ENCODE data around the gene ADGRA3. TPM values are rescaled to one million over a fixed set of nuclear protein-coding genes. Genes with fewer than 3 reads are reported as not detected.

ADGRA3 gene
- total RNA-seq = 27.8 to 39.6 TPM (median 28.3 TPM) in 3 replicates
- long read RNA-seq, full-length matches to known transcripts = 55 of 81 reads
- long read RNA-seq, partial matches to known transcripts = 8 of 81 reads
- long read RNA-seq, other reads (novel, unspliced or antisense) = 18 of 81 reads

GRCh38 chr4:22515888-22516541 is at the start of gene ADGRA3:
Gene ADGRA3, minus strand, starts transcription at chr4:22516066. Its CDS starts 282 bp downstream, at chr4:22515784.
- Mint-ChIP-seq H3K4me1 (ENCODE audit: low read depth) (peaks cover 24% of the 10 kb centered on the region), H3K36me3 (ENCODE audit: low read depth) (no peaks in the 10 kb centered on the region), H3K27me3 (ENCODE audit: low read depth) (no peaks in the 10 kb centered on the region), H3K9me3 (ENCODE audit: low read depth) (peaks cover 3% of the 10 kb centered on the region), H3K4me3 (ENCODE audit: unreplicated experiment) (peak within 1 kb of the TSS; percentile 97), H3K27ac (ENCODE audit: unreplicated experiment) (peak within 1 kb of the TSS; percentile 96)
- peak; percentile 91 for DNase-seq (ENCODE audit: low spot score)
- TF ChIP-seq CTCF (IDR thresholded peaks at IDR 0.05) = no peak

GRCh38 chr4:22556495-22556894 is 40.6 kb upstream of the ADGRA3 start:
- no peak for DNase-seq (ENCODE audit: low spot score)
- peaks cover 8% of the 10 kb centered on the region for H3K9me3 Mint-ChIP-seq (ENCODE audit: low read depth)
- H3K27ac Mint-ChIP-seq (ENCODE audit: unreplicated experiment) = no peak overlapping the region
- peaks cover 25% of the 10 kb centered on the region for H3K27me3 Mint-ChIP-seq (ENCODE audit: low read depth)
- H3K36me3 Mint-ChIP-seq (ENCODE audit: low read depth) = peaks cover 3% of the 10 kb centered on the region
- TF ChIP-seq CTCF (IDR thresholded peaks at IDR 0.05) = no peak
- H3K4me3 Mint-ChIP-seq (ENCODE audit: unreplicated experiment) = no peak overlapping the region
- H3K4me1 Mint-ChIP-seq (ENCODE audit: low read depth) = no peaks in the 10 kb centered on the region

GRCh38 chr4:22554670-22555069 is 38.8 kb upstream of the ADGRA3 start:
- Mint-ChIP-seq H3K36me3 (ENCODE audit: low read depth) (peaks cover 1% of the 10 kb centered on the region), H3K4me1 (ENCODE audit: low read depth) (no peaks in the 10 kb centered on the region), H3K4me3 (ENCODE audit: unreplicated experiment) (no peak overlapping the region), H3K27ac (ENCODE audit: unreplicated experiment) (no peak overlapping the region), H3K9me3 (ENCODE audit: low read depth) (peaks cover 8% of the 10 kb centered on the region), H3K27me3 (ENCODE audit: low read depth) (peaks cover 17% of the 10 kb centered on the region)
- DNase-seq (ENCODE audit: low spot score) = no peak
- no peak for TF ChIP-seq CTCF (IDR thresholded peaks at IDR 0.05)

GRCh38 chr4:22553560-22553959 is 37.7 kb upstream of the ADGRA3 start:
- no peak for DNase-seq (ENCODE audit: low spot score)
- Mint-ChIP-seq H3K36me3 (ENCODE audit: low read depth) (peaks cover 1% of the 10 kb centered on the region), H3K4me1 (ENCODE audit: low read depth) (no peaks in the 10 kb centered on the region), H3K27me3 (ENCODE audit: low read depth) (peaks cover 17% of the 10 kb centered on the region), H3K4me3 (ENCODE audit: unreplicated experiment) (no peak overlapping the region), H3K27ac (ENCODE audit: unreplicated experiment) (no peak overlapping the region), H3K9me3 (ENCODE audit: low read depth) (peaks cover 2% of the 10 kb centered on the region)
- no peak for TF ChIP-seq CTCF (IDR thresholded peaks at IDR 0.05)

- H3K4me1 Mint-ChIP-seq (ENCODE audit: low read depth) = no peaks in the 10 kb centered on the region
- peaks cover under 1% of the 10 kb centered on the region for H3K36me3 Mint-ChIP-seq (ENCODE audit: low read depth)
Measured at GRCh38 chr4:22552812-22553211, 36.9 kb upstream of the ADGRA3 start.

More at GRCh38 chr4:22552812-22553211, 36.9 kb upstream of the ADGRA3 start:
- peaks cover 17% of the 10 kb centered on the region for H3K27me3 Mint-ChIP-seq (ENCODE audit: low read depth)
- H3K9me3 Mint-ChIP-seq (ENCODE audit: low read depth) = no peaks in the 10 kb centered on the region
- no peak for DNase-seq (ENCODE audit: low spot score)
- no peak overlapping the region for H3K27ac Mint-ChIP-seq (ENCODE audit: unreplicated experiment)
- H3K4me3 Mint-ChIP-seq (ENCODE audit: unreplicated experiment) = no peak overlapping the region
- TF ChIP-seq CTCF (IDR thresholded peaks at IDR 0.05) = no peak

All from chondrocyte (in vitro differentiated cells).